Sigmoid colon (tissue), 7 donors: ENCODE results near the gene USP37. TPM values are rescaled to one million over a fixed set of nuclear protein-coding genes. Genes with fewer than 3 reads are reported as not detected.

Experiments used
- DNase-seq: peaks from one replicate; pipeline ENCODE4 v3.0.0-alpha.2; 2019
- H3K27ac ChIP-seq, 4 donors: fragments of 200-600 bp; sonication (generic); one replicate each; pipeline ENCODE4 v1.5.1; 2016 to 2019; ENCODE audit warnings: mild to moderate bottlenecking in 1 of 4
- H3K27me3 ChIP-seq, 3 donors: fragments of 200-600 bp; sonication (generic); one replicate each; pipeline ENCODE4 v1.5.1; 2019; ENCODE audit warnings: mild to moderate bottlenecking in 1 of 3
- H3K36me3 ChIP-seq, 4 donors: fragments of 200-600 bp; sonication (generic); one replicate each; pipeline ENCODE4 v1.5.1; 2016 to 2019
- H3K4me1 ChIP-seq, 4 donors: fragments of 200-600 bp; sonication (generic); one replicate each; pipeline ENCODE4 v1.5.1; 2017 to 2019
- H3K4me3 ChIP-seq, 4 donors: fragments of 200-600 bp; sonication (generic); one replicate each; pipeline ENCODE4 v1.5.1; 2017 to 2019; ENCODE audit warnings: mild to moderate bottlenecking in 2 of 4, moderate library complexity in 1 of 4
- H3K9me3 ChIP-seq, 4 donors: fragments of 200-600 bp in 3 of 4; sonication (generic) in 3 of 4; one replicate each; pipeline versions ENCODE4 v1.5.1 to v1.6.1; 2013 to 2019
- CTCF ChIP-seq, 4 experiments: fragments of 450-650 bp in 3 of 4; fragments of 200-600 bp in 1 of 4; IDR thresholded peaks; one replicate each; pipeline ENCODE4 v1.5.1; 2016 to 2019; ENCODE audit warnings: antibody characterized with exemption in 4 of 4, mild to moderate bottlenecking in 3 of 4, moderate library complexity in 2 of 4
- EP300 ChIP-seq, 4 donors: sonication (generic); formaldehyde crosslinking; IDR thresholded peaks; one replicate each; pipeline ENCODE4 v1.6.1; 2017; ENCODE audit warnings: antibody characterized with exemption in 4 of 4
- POLR2A ChIP-seq, 2 donors: fragments of 450-650 bp; IDR thresholded peaks; one replicate each; pipeline ENCODE4 v1.6.1; 2016; ENCODE audit warnings: antibody characterized with exemption in 2 of 2, mild to moderate bottlenecking in 2 of 2, moderate library complexity in 2 of 2
- POLR2AphosphoS5 ChIP-seq, 4 donors: sonication (generic); formaldehyde crosslinking; IDR thresholded peaks; one replicate each; pipeline ENCODE4 v1.6.1; 2017; ENCODE audit warnings: antibody characterized with exemption in 4 of 4
- WGBS, 2 donors: extraction: QIAGEN DNeasy Blood & Tissue Kit; methylation state at CpG; one replicate each; pipeline ENCODE4 v1.1.7; 2013; 5-methylcytosine and 5-hydroxymethylcytosine counted together
- intact Hi-C: fragments of 100-400 bp; cut with DNase I; formaldehyde crosslinking; loops from one replicate; pipeline ENCODE4 v1.15.1; 2023
- polyA plus RNA-seq, 3 donors: library from polyadenylated mRNA; stranded (reverse); fragments of 200-250 nt; gene quantifications; one replicate each; pipeline ENCODE4 v1.2.3, GENCODE V29; 2013
- total RNA-seq, 4 donors: library from RNA; depleted of rRNA; stranded (reverse); fragments of >200 nt; gene quantifications; one replicate each; pipeline ENCODE4 v1.1.0, GENCODE V29; 2016
- donor health status: healthy with polysubstance abuse.
- donor health status: Bipolar disorder and iron deficiency.
- donor health status: healthy.

The USP37 gene
- total and polyA plus RNA-seq, 7 donors, result 1.8 to 11.4 (median 6.6) TPM

GRCh38 chr2:218505754-218506371 is 62.3 kb downstream of the USP37 start:
- 97 to 98% methylated on average over 6 of the region's 6 CpGs for WGBS, 2 donors
- no peaks in the 10 kb centered on the region for H3K9me3 ChIP-seq
- intact Hi-C loops, result no loop called here

GRCh38 chr2:218501665-218502064 is 66.5 kb downstream of the USP37 start:
- no peak for TF ChIP-seq EP300 (IDR thresholded peaks at IDR 0.05)
- no peak for TF ChIP-seq POLR2A (IDR thresholded peaks at IDR 0.05)
- TF ChIP-seq POLR2AphosphoS5 (IDR thresholded peaks at IDR 0.05), result no peak
- no peak for TF ChIP-seq CTCF (IDR thresholded peaks at IDR 0.05)
- 62 to 67% methylated on average over 2 of the region's 2 CpGs for WGBS, 2 donors
- intact Hi-C loops, result no loop called here
- Histone ChIP-seq H3K4me1 (peaks cover 0 to 15% (median 10%) of the 10 kb centered on the region in 4 donors), H3K27me3 (no peaks in the 10 kb centered on the region), H3K4me3 (no peak overlapping the region), H3K9me3 (no peaks in the 10 kb centered on the region), H3K36me3 (peaks cover 0 to 25% (median 6%) of the 10 kb centered on the region in 4 donors), H3K27ac (peak overlapping the region in 2 of 4 donors; percentile 9 to 25)
- DNase-seq, result no peak

More at GRCh38 chr2:218505754-218506371, 62.3 kb downstream of the USP37 start:
- peaks cover 0 to 14% (median 5%) of the 10 kb centered on the region in 4 donors for H3K36me3 ChIP-seq
- no peak for DNase-seq
- no peak overlapping the region for H3K4me3 ChIP-seq
- H3K27ac ChIP-seq, result no peak overlapping the region
- no peak for TF ChIP-seq EP300 (IDR thresholded peaks at IDR 0.05)
- TF ChIP-seq CTCF (IDR thresholded peaks at IDR 0.05), result no peak
- no peak for TF ChIP-seq POLR2AphosphoS5 (IDR thresholded peaks at IDR 0.05)
- no peak for TF ChIP-seq POLR2A (IDR thresholded peaks at IDR 0.05)
- H3K27me3 ChIP-seq, result no peaks in the 10 kb centered on the region
- peaks cover 0 to 15% (median 10%) of the 10 kb centered on the region in 4 donors for H3K4me1 ChIP-seq

- no peak for TF ChIP-seq CTCF (IDR thresholded peaks at IDR 0.05)
- TF ChIP-seq POLR2A (IDR thresholded peaks at IDR 0.05), result no peak
- TF ChIP-seq EP300 (IDR thresholded peaks at IDR 0.05), result no peak
- TF ChIP-seq POLR2AphosphoS5 (IDR thresholded peaks at IDR 0.05), result no peak
- no peaks in the 10 kb centered on the region for H3K9me3 ChIP-seq
- intact Hi-C loops, result no loop called here
- peaks cover 0 to 33% (median 6%) of the 10 kb centered on the region in 4 donors for H3K36me3 ChIP-seq
- no peak for DNase-seq
- H3K4me1 ChIP-seq, result peaks cover 0 to 15% (median 10%) of the 10 kb centered on the region in 4 donors
- H3K27me3 ChIP-seq, result no peaks in the 10 kb centered on the region
- no peak overlapping the region for H3K27ac ChIP-seq
- H3K4me3 ChIP-seq, result no peak overlapping the region
- 96 to 98% methylated on average over 10 of the region's 10 CpGs for WGBS, 2 donors
These were observed 67.6 kb downstream of the USP37 start for GRCh38 chr2:218500501-218501060.

- no peaks in the 10 kb centered on the region for H3K9me3 ChIP-seq
- TF ChIP-seq EP300 (IDR thresholded peaks at IDR 0.05) (no peak), POLR2A (IDR thresholded peaks at IDR 0.05) (no peak), CTCF (IDR thresholded peaks at IDR 0.05) (no peak), POLR2AphosphoS5 (IDR thresholded peaks at IDR 0.05) (no peak)
- no peaks in the 10 kb centered on the region for H3K4me1 ChIP-seq
- 69 to 78% methylated on average over 7 of the region's 7 CpGs for WGBS, 2 donors
- no peaks in the 10 kb centered on the region for H3K27me3 ChIP-seq
- intact Hi-C loops, result no loop called here
- no peak for DNase-seq
- H3K4me3 ChIP-seq, result no peak overlapping the region
- peaks cover 0 to 72% (median 8%) of the 10 kb centered on the region in 4 donors for H3K36me3 ChIP-seq
- H3K27ac ChIP-seq, result no peak overlapping the region
These were observed 82.0 kb downstream of the USP37 start for GRCh38 chr2:218485986-218486667.
